ENCODE measurements around the gene ARHGAP27. TPM values are rescaled to one million over a fixed set of nuclear protein-coding genes. Genes with fewer than 3 reads are reported as not detected.

The ARHGAP27 gene
- total RNA-seq, 1 experiment from 2014 or later: 0.17 TPM

GRCh38 chr17:45429339-45430005 is 3.2 kb downstream of the ARHGAP27 start:
- BruUV-seq (replicated peaks): no TSS peak
- Histone ChIP-seq H3K9me3 (ENCODE audit: low read depth, low read length, poor library complexity, severe bottlenecking) (no peaks in the 10 kb centered on the region), H3K4me1 (ENCODE audit: insufficient read depth, low read length, poor library complexity, severe bottlenecking) (no peaks in the 10 kb centered on the region), H3K4me3 (ENCODE audit: low read depth, low read length, poor library complexity, severe bottlenecking) (no peak overlapping the region), H3K27ac (ENCODE audit: low read depth, low read length, poor library complexity, severe bottlenecking) (no peak overlapping the region), H3K27me3 (replicated peaks; ENCODE audit: insufficient read depth, low read depth, low read length, poor library complexity) (peaks cover 28% of the 10 kb centered on the region), H3K36me3 (ENCODE audit: insufficient read depth, low read length, poor library complexity, severe bottlenecking) (no peaks in the 10 kb centered on the region)
- intact Hi-C loops (cut with micrococcal nuclease; ENCODE audit: unreplicated experiment): no loop called here
- POLR2A ChIA-PET (ENCODE audit: low non-redundant PET): no interaction called here
- CTCF ChIA-PET: interaction anchor here (0.6 kb wide), 1 partner anchor 9 kb away, joined by 6 read pairs; no protein-coding TSS in a partner anchor
- TF ChIP-seq, protein P1, sequence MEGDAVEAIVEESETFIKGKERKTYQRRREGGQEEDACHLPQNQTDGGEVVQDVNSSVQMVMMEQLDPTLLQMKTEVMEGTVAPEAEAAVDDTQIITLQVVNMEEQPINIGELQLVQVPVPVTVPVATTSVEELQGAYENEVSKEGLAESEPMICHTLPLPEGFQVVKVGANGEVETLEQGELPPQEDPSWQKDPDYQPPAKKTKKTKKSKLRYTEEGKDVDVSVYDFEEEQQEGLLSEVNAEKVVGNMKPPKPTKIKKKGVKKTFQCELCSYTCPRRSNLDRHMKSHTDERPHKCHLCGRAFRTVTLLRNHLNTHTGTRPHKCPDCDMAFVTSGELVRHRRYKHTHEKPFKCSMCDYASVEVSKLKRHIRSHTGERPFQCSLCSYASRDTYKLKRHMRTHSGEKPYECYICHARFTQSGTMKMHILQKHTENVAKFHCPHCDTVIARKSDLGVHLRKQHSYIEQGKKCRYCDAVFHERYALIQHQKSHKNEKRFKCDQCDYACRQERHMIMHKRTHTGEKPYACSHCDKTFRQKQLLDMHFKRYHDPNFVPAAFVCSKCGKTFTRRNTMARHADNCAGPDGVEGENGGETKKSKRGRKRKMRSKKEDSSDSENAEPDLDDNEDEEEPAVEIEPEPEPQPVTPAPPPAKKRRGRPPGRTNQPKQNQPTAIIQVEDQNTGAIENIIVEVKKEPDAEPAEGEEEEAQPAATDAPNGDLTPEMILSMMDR (conservative IDR thresholded peaks at IDR 0.05; ENCODE audit: low read depth, low read length): no peak
- TF ChIP-seq EZH2 (IDR thresholded peaks at IDR 0.05; ENCODE audit: borderline replicate concordance, low read depth, low read length, poor library complexity, severe bottlenecking): peak; percentile 53
- DNase-seq (ENCODE audit: low spot score): peak; percentile 33

- ChIA-PET CTCF (interaction anchor here (1.9 kb wide), 1 partner anchor 210 kb away, joined by 8 read pairs; no protein-coding TSS in a partner anchor), POLR2A (ENCODE audit: low non-redundant PET) (no interaction called here)
- Histone ChIP-seq H3K27ac (ENCODE audit: low read depth, low read length, poor library complexity, severe bottlenecking) (no peak overlapping the region), H3K9me3 (ENCODE audit: low read depth, low read length, poor library complexity, severe bottlenecking) (no peaks in the 10 kb centered on the region), H3K4me1 (ENCODE audit: insufficient read depth, low read length, poor library complexity, severe bottlenecking) (no peaks in the 10 kb centered on the region), H3K4me3 (ENCODE audit: low read depth, low read length, poor library complexity, severe bottlenecking) (peak overlapping the region; percentile 7), H3K27me3 (replicated peaks; ENCODE audit: insufficient read depth, low read depth, low read length, poor library complexity) (peaks cover 28% of the 10 kb centered on the region), H3K36me3 (ENCODE audit: insufficient read depth, low read length, poor library complexity, severe bottlenecking) (no peaks in the 10 kb centered on the region)
- DNase-seq (ENCODE audit: low spot score): no peak
- intact Hi-C loops (cut with micrococcal nuclease; ENCODE audit: unreplicated experiment): no loop called here
- no TSS peak for BruUV-seq (replicated peaks)
- TF ChIP-seq, protein P1 (conservative IDR thresholded peaks at IDR 0.05; ENCODE audit: low read depth, low read length): no peak
- TF ChIP-seq EZH2 (IDR thresholded peaks at IDR 0.05; ENCODE audit: borderline replicate concordance, low read depth, low read length, poor library complexity, severe bottlenecking): no peak
Measured at GRCh38 chr17:45428931-45429338, 3.7 kb downstream of the ARHGAP27 start.

GRCh38 chr17:45428050-45428617 is 4.5 kb downstream of the ARHGAP27 start:
- peaks cover 28% of the 10 kb centered on the region for H3K27me3 ChIP-seq (replicated peaks; ENCODE audit: insufficient read depth, low read depth, low read length, poor library complexity)
- DNase-seq (ENCODE audit: low spot score): peak; percentile 80
- no peak overlapping the region for H3K27ac ChIP-seq (ENCODE audit: low read depth, low read length, poor library complexity, severe bottlenecking)
- intact Hi-C loops (cut with micrococcal nuclease; ENCODE audit: unreplicated experiment): no loop called here
- ChIA-PET CTCF (interaction anchor here (1.9 kb wide), 1 partner anchor 209 kb away, joined by 8 read pairs; no protein-coding TSS in a partner anchor), POLR2A (ENCODE audit: low non-redundant PET) (no interaction called here)
- H3K4me1 ChIP-seq (ENCODE audit: insufficient read depth, low read length, poor library complexity, severe bottlenecking): no peaks in the 10 kb centered on the region
- H3K9me3 ChIP-seq (ENCODE audit: low read depth, low read length, poor library complexity, severe bottlenecking): no peaks in the 10 kb centered on the region
- no TSS peak for BruUV-seq (replicated peaks)
- peak overlapping the region; percentile 7 for H3K4me3 ChIP-seq (ENCODE audit: low read depth, low read length, poor library complexity, severe bottlenecking)
- TF ChIP-seq, protein P1 (conservative IDR thresholded peaks at IDR 0.05; ENCODE audit: low read depth, low read length): peak; percentile 83
- no peak for TF ChIP-seq EZH2 (IDR thresholded peaks at IDR 0.05; ENCODE audit: borderline replicate concordance, low read depth, low read length, poor library complexity, severe bottlenecking)
- no peaks in the 10 kb centered on the region for H3K36me3 ChIP-seq (ENCODE audit: insufficient read depth, low read length, poor library complexity, severe bottlenecking)
